Gastrocnemius medialis (tissue), 4 donors: ENCODE data around the gene MAN1B1. TPM values are rescaled to one million over a fixed set of nuclear protein-coding genes. Genes with fewer than 3 reads are reported as not detected.

Experiments
- ATAC-seq, 2 donors: fragments of 150-250 bp; one replicate each; pipeline ENCODE4 v1.9.1; 2016
- DNase-seq, 2 donors: peaks; one replicate each; pipeline ENCODE4 v3.0.0-alpha.2; 2019
- H3K27ac ChIP-seq, 4 donors: fragments of 200-600 bp; sonication (generic); 1 replicate in 1 of 4; 2 replicates in 3 of 4; pipeline ENCODE4 v1.5.1; 2016 to 2018; ENCODE audit warnings: mild to moderate bottlenecking in 2 of 4, moderate library complexity in 1 of 4
- H3K27me3 ChIP-seq, 3 donors: fragments of 200-600 bp; sonication (generic) in 2 of 3; 1 replicate in 1 of 3; 2 replicates in 2 of 3; pipeline versions ENCODE4 v1.5.1 to v1.6.0; 2016 to 2019; ENCODE audit warnings: mild to moderate bottlenecking in 1 of 3, moderate library complexity in 1 of 3
- H3K36me3 ChIP-seq, 2 donors: fragments of 200-600 bp; sonication (generic) in 1 of 2; one replicate each; pipeline ENCODE4 v1.5.1; 2017 to 2018
- H3K4me1 ChIP-seq, 2 donors: fragments of 200-600 bp; sonication (generic) in 1 of 2; one replicate each; pipeline ENCODE4 v1.5.1; 2016 to 2017; ENCODE audit warnings: mild to moderate bottlenecking in 2 of 2
- H3K4me3 ChIP-seq, 4 donors: fragments of 200-600 bp; sonication (generic) in 3 of 4; 1 replicate in 1 of 4; 2 replicates in 3 of 4; pipeline ENCODE4 v1.5.1; 2016 to 2019; ENCODE audit warnings: mild to moderate bottlenecking in 2 of 4
- H3K9me3 ChIP-seq, 3 donors: fragments of 200-600 bp; sonication (generic) in 2 of 3; 1 replicate in 1 of 3; 2 replicates in 2 of 3; pipeline ENCODE4 v1.5.1; 2016 to 2019
- POLR2A ChIP-seq, 2 donors: fragments of 450-650 bp; IDR thresholded peaks; one replicate each; pipeline ENCODE4 v1.6.1; 2017; ENCODE audit warnings: antibody characterized with exemption in 2 of 2, mild to moderate bottlenecking in 2 of 2, moderate library complexity in 2 of 2
- in situ Hi-C, 4 donors: fragments of 200-750 bp; cut with MboI; loops; one replicate each; pipeline versions ENCODE4 v1.15.0 to v1.8.0; 2017; ENCODE audit warnings: low sequenced_read_pairs in 4 of 4
- intact Hi-C: fragments of 100-400 bp; cut with DNase I; formaldehyde crosslinking; loops from one replicate; pipeline ENCODE4 v1.15.1; 2023; ENCODE audit warnings: low total_unique reads
- total RNA-seq, 4 donors: library from RNA; depleted of rRNA; stranded (reverse); fragments of >200 nt; gene quantifications; one replicate each; pipeline versions ENCODE4 v1.1.0 to v1.2.3, GENCODE V29; 2016
- TF ChIP-seq, protein P1 (sequence below), 5 experiments: fragments of 450-650 bp in 3 of 5; fragments of 200-600 bp in 2 of 5; sonication (generic) in 2 of 5; IDR thresholded peaks in 4 of 5; conservative IDR thresholded peaks in 1 of 5; 1 replicate in 4 of 5; 2 replicates in 1 of 5; pipeline ENCODE4 v1.5.1; 2016 to 2019; ENCODE audit warnings: antibody characterized with exemption in 5 of 5, mild to moderate bottlenecking in 3 of 5, moderate library complexity in 3 of 5

Gene MAN1B1
- total RNA-seq, 4 donors from 2014 or later: 15.9 to 31.9 (median 21.1) TPM

DNA sequence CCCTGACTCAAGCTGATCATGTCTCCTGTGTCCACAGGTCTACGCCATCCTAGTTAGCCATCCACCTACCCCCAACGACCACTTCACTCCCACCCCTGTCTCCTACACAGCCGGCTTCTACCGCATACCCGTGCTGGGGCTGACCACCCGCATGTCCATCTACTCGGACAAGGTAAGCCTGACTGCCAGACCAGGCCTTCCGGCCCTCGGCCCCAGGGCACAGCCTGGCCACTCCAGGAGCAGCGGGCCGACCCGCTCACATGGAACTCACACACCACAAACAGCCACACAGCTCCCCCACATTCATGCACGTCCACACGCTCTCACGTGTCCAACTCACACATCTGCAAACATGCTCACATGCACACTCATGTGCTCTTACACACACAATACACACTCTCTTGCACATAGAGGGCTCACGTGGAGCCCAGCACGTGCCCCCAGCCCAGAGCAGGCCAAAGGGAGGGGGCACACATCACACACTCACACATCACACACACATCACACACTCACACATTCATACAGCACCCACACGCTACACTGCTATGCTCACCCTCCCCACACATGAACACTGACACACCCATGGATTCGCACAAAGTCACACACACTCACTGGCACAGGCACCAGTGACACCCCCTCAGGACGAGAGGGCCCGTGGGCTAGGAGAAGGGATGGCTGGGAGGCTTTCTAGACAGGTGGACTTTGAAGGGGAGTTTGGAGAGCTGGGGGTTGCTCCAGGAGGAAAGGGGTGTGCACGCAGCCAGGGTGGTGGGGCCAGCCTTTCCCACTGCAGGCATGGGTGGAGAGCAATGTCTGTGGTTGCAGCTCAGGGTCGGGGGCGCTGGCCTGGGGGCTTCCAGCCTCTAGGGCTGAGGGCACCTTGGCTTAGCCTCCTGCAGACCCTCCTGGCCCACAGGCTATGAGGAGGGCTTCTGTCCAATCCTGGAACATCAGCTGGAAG, 55.5 kb downstream of the MAN1B1 start:
- no peak overlapping the region for H3K27ac ChIP-seq
- no peak overlapping the region for H3K4me3 ChIP-seq
- peaks cover 52 to 79% (median 70%) of the 10 kb centered on the region in 3 donors for H3K27me3 ChIP-seq
- intact Hi-C loops: no loop called here
- H3K9me3 ChIP-seq: no peaks in the 10 kb centered on the region
- in situ Hi-C loops: no loop called here
- no peaks in the 10 kb centered on the region for H3K36me3 ChIP-seq
- ATAC-seq (no peak), DNase-seq (no peak)
- no peaks in the 10 kb centered on the region for H3K4me1 ChIP-seq
- TF ChIP-seq POLR2A (IDR thresholded peaks at IDR 0.05): no peak
- TF ChIP-seq, protein P1, sequence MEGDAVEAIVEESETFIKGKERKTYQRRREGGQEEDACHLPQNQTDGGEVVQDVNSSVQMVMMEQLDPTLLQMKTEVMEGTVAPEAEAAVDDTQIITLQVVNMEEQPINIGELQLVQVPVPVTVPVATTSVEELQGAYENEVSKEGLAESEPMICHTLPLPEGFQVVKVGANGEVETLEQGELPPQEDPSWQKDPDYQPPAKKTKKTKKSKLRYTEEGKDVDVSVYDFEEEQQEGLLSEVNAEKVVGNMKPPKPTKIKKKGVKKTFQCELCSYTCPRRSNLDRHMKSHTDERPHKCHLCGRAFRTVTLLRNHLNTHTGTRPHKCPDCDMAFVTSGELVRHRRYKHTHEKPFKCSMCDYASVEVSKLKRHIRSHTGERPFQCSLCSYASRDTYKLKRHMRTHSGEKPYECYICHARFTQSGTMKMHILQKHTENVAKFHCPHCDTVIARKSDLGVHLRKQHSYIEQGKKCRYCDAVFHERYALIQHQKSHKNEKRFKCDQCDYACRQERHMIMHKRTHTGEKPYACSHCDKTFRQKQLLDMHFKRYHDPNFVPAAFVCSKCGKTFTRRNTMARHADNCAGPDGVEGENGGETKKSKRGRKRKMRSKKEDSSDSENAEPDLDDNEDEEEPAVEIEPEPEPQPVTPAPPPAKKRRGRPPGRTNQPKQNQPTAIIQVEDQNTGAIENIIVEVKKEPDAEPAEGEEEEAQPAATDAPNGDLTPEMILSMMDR (IDR thresholded peaks at IDR 0.05 in 4 of 5, conservative IDR thresholded peaks at IDR 0.05 in 1 of 5): no peak

DNA sequence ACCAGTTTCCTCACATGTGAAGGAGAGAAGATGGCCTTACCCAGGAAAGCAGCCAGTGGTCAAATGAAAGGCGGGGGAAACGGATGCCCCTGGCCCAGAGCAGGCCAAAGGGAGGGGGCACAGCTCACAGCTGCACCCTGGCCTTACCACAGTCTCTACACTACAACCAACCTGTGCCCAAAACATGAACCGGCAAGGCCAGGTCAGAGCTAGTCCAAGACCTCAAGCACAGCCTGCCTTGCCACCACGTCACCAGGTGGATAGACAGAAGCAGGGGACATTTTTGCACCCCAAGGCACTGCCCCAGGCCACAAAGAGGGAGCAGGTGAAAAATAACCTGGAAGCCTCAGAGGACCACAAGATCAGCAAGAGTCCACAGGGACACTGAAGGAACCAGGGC, 56.7 kb downstream of the MAN1B1 start:
- H3K27ac ChIP-seq: no peak overlapping the region
- peaks cover 44 to 79% (median 68%) of the 10 kb centered on the region in 3 donors for H3K27me3 ChIP-seq
- H3K4me3 ChIP-seq: no peak overlapping the region
- no peaks in the 10 kb centered on the region for H3K9me3 ChIP-seq
- intact Hi-C loops (no loop called here), in situ Hi-C loops (no loop called here)
- H3K36me3 ChIP-seq: no peaks in the 10 kb centered on the region
- no peak for TF ChIP-seq POLR2A (IDR thresholded peaks at IDR 0.05)
- TF ChIP-seq, protein P1 (IDR thresholded peaks at IDR 0.05 in 4 of 5, conservative IDR thresholded peaks at IDR 0.05 in 1 of 5): no peak
- ATAC-seq (no peak), DNase-seq (no peak)
- no peaks in the 10 kb centered on the region for H3K4me1 ChIP-seq

DNA sequence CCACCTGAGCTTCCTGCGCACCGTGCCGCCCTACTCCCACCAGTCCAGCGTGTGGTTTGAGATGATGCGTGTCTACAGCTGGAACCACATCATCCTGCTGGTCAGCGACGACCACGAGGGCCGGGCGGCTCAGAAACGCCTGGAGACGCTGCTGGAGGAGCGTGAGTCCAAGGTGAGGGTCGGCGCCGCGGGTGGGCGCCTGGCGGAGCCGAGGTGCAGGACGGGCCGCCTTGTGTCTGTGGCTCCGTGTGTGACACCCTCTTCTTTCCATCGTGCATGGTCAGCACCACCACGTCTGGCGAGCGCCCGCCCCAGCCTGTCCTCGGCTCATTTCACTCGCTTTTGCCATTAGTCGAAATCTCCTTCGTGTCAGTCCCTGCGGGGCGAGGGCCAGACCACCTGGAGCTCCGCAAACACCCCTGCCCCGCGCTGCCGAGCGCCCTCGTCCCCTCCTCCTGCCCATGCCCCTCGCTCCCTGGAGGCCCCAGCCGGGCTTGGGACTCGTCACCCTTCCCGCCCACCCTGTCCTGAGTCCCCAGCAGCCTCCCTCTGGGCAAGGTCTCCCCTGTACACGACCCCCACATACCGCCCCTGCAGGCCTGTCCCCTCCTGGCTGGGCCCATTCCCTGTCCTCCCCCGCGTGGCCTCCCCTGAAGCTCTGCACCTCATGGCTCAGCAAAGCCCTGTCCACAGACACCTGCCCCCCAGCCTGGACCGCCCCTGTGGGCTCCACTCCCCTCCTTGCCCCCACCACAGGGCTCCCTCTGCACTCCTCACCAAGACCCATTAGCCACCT, 59.1 kb downstream of the MAN1B1 start:
- no peak overlapping the region for H3K27ac ChIP-seq
- H3K9me3 ChIP-seq: no peaks in the 10 kb centered on the region
- peaks cover 33 to 75% (median 54%) of the 10 kb centered on the region in 3 donors for H3K27me3 ChIP-seq
- intact Hi-C loops: no loop called here
- no peak overlapping the region for H3K4me3 ChIP-seq
- in situ Hi-C loops: no loop called here
- ATAC-seq (no peak), DNase-seq (no peak)
- no peaks in the 10 kb centered on the region for H3K36me3 ChIP-seq
- TF ChIP-seq POLR2A (IDR thresholded peaks at IDR 0.05): no peak
- TF ChIP-seq, protein P1 (IDR thresholded peaks at IDR 0.05 in 4 of 5, conservative IDR thresholded peaks at IDR 0.05 in 1 of 5): no peak
- H3K4me1 ChIP-seq: no peaks in the 10 kb centered on the region

DNA sequence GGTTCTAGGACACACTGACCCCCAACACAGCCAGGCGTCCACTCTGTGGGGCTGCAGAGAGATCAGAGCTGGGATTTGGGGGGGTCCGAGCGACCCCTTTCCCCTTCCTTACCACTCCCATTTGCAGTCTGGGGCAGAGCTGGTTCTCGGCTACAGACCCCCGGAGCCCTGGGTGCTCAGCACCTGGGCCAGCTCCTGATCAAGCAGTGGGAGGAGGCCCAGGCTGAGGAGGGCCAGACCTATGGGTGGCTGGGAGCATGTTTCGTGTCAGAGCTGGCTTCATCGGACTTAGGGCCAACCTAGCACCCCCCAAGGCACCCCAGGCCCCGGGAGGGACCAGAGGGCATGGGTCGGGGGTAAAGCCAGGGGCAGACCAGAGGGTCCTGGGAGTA, 59.7 kb downstream of the MAN1B1 start:
- Histone ChIP-seq H3K27me3 (peaks cover 27 to 69% (median 49%) of the 10 kb centered on the region in 3 donors), H3K4me3 (no peak overlapping the region), H3K4me1 (no peaks in the 10 kb centered on the region), H3K9me3 (no peaks in the 10 kb centered on the region), H3K27ac (no peak overlapping the region), H3K36me3 (no peaks in the 10 kb centered on the region)
- intact Hi-C loops: no loop called here
- no peak for ATAC-seq
- in situ Hi-C loops: no loop called here
- TF ChIP-seq, protein P1 (IDR thresholded peaks at IDR 0.05 in 4 of 5, conservative IDR thresholded peaks at IDR 0.05 in 1 of 5): no peak
- no peak for TF ChIP-seq POLR2A (IDR thresholded peaks at IDR 0.05)
- no peak for DNase-seq
